ENCODE results near the gene HIVEP2.

HIVEP2 gene

GRCh38 chr6:142708651-142709050 is 236.3 kb downstream of the HIVEP2 start:
- no peak for DNase-seq (ENCODE audit: low read depth in 2 of 3, low spot score in 2 of 3)

DNA sequence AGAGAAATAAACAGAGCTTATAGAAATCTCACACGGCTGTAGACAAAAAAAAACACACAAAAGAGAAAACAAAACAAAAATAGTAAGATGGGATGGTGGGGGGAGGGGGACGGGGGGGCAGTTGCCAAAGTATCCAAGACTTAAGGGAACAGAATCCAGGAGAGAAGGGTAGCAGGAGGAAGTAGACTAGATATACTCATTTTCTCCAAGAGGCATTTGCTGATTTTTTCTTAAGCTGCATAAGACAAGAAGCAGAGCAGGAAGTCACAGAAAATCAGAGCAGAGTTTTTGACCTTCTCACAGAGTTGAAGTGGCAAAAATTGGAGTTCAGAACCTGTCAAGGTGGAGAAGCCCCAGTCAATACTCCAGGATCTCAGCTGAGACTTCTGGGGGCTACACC is 237.7 kb downstream of the HIVEP2 start:
- no peak for DNase-seq (ENCODE audit: low read depth in 2 of 3, low spot score in 2 of 3)

- DNase-seq (ENCODE audit: low read depth in 2 of 3, low spot score in 2 of 3) = no peak
These were observed 238.8 kb downstream of the HIVEP2 start for GRCh38 chr6:142706210-142706609.

- DNase-seq (ENCODE audit: low read depth in 2 of 3, low spot score in 2 of 3) = no peak
These were observed 239.9 kb downstream of the HIVEP2 start for GRCh38 chr6:142705054-142705453.

- DNase-seq (ENCODE audit: low read depth in 2 of 3, low spot score in 2 of 3) = no peak
These were observed 242.2 kb downstream of the HIVEP2 start for GRCh38 chr6:142702501-142703460.
